GM21367 (cell line): ENCODE data around the gene IGFL4.

Source experiments
- ATAC-seq: cut with Tn5 transposase; IDR thresholded peaks from one replicate; pipeline ENCODE4 v1.9.1; 2021; ENCODE audit not compliant: unreplicated experiment

IGFL4 gene

DNA sequence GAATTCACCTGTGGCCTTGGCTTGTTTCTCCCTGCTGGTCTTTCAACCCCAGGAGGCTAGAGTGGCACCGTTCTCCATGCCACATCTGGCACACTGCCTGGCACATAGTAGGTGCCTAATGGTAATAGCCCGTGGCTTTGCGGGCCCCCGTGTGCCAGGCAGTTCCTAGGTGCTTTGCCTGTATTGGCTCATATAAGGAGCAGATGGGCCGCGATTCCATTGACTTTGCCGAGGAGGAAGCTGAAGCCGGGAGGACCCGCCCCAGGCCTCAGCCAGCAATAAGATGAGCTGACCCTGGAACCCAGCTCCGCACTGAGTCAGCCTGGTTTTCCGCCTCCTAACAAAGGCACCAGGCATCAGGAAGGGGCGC is 18.8 kb downstream of the IGFL4 start:
- ATAC-seq = no peak

DNA sequence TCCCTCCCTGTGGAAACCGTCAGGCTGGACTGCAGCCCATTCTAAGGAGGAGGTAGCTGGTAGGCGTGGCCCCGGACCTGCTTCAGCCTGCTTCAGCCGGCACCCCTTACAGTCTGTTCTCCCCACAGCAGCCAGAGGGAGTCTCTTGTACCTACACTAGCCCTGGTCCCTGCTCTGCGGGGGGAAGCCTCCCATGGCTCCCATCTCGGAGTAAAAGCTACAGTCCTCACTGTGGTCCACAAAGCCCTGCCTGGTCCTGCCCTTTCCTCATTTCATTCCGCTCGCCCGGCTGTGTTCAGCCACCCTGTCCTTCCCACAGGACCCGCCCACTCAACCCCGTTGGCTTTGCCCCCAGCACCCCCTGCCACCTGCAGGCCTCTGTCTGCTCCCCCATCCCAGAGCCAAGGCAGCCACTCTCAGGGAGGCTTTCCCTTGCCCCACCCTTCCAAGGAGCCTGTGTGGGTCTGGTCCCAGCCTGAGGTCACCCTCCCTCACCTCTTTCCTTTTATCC is 19.2 kb downstream of the IGFL4 start:
- ATAC-seq = no peak

DNA sequence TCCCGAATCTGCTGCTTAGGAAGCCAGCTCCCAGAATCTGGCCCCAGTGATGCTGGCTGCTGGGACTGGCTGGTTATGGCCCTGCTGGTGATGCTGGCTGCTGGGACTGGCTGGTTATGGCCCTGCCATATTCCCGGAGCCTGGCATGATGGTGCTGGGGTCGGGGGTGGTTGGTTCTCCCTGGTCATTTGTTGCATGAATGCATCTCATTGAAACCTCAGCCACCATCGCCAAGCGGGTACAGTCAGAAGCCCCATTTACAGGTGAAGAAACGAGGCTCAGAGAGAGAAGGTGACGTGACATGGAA is 20.0 kb downstream of the IGFL4 start:
- no peak for ATAC-seq

DNA sequence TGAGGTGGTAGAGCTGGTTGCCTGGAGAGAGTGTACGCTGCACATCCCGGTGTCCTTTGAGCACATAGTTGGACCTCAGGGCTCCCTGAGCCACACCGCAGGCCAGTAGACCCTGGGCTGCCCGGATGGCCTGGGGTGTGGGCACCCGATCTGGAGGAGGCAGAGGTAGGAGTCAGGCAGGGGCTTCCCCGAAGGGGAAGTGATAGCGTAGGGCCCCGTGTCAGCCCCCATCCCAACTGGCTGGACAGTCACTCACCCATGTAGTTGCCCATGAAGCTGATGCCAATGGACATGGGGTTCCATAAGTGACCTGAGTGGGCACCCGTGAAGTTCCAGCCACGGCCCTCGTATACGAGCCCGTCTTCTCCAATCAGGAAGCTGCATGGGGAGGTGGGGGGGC is 21.5 kb downstream of the IGFL4 start:
- no peak for ATAC-seq

DNA sequence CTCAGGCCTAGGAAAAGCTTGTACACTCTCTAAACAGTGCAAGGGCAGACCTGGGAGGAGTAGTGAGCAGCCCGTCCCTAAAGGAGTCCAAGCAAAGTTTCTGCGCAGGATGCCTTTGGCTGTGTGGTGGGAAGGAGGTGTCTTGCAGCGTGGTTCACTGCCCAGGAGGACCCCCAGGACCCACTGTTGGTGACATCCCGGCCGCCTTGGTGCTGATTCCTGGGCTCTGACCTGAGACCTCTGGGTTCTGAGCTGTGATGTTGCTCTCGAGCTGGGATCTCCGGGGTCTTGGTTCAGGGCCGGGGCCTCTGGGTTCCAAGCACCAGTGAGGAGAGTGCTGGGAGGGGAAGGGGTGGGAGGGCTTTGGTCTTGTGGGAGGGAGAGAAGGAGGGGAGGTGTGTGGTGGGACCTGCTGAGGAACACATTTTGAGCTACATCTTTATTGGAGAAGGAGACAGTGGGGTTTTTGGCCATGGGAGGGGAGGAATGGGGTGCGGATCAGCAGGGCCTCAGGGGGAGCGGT is 22.0 kb downstream of the IGFL4 start:
- no peak for ATAC-seq

DNA sequence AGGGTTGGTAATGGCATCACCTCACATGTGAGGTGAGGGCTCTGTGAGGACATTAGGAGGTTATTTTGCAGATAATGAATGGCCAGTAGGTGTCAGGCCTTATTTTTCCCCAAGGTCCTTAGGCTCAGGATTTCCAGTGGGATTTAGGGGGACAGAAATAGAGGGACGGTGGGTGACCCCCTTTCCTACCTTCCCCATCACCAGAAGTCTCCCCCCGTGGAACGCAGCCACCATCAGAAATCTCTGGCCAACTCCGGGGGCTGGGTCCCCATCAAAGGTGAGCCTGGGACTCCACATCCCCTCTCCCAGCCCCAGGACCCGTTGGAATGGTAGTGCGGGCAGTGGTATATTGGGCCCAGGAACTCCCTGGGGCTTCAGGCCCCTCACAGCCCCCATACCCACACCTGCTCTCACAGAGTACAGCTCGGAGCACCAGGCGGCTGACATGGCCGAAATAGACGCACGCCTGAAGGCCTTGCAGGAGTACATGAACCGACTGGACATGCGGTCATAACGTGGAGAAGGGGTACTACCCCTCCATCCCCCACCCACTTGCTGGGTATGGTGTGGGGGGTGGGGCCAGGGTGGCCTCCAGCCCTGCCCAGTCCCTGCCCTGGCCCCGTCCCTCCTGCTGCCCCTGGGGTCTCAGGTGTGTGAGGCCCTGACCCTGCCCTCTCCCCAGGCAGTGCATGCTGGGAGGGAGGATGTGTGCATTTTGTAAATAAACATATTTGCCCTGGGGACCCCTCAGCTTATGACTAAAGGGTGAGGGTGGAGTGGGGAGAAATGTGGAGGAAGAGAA is 22.7 kb downstream of the IGFL4 start:
- ATAC-seq = no peak

DNA sequence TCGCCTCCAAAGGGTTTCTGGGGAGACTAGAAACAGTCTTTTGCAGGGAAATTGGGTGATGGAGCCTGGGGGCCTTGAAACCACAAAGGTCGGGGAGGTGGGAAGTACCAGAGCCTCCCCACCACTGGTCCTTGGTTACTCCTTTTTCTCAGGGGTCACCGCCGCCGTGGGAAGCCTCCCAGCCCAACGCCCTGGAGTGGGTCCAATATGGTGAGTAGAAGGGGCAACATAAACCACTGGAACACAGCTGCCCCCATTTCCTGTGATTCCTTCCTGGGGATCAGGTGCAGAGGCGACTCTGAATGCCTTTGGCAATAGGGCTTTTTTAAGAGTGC is 23.7 kb downstream of the IGFL4 start:
- ATAC-seq = no peak

DNA sequence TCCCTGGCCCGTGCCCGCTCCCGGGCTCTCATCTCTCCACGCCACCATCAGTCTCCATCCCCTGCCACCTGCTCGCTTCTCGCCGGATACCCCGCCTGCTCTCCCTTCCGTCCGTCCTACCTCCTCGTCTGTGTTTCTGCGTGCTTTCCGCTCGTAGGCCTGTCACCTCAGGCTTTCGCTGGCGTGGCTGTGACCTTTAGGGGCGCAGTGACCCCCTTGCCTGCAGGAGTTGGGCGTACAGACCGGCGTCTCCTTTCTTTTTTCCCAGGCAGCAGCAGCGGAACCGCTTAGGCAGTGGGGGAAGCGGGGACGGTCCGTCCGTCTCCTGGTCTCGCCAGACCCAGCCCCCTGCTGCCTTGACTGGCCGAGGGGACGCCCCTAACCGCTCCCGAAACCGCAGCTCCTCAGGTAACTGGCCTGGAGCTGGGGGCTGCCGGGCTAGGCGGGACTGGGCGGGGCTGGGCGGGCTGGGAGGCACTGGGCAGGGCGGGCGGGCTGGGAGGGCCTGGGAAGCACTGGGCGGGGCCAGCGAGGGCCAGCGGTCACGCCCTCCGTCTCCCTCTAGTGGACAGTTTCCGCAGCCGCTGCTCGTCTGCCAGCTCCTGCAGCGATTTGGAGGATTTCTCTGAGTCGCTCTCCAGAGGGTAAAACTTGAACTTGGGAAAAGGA is 24.2 kb downstream of the IGFL4 start:
- ATAC-seq = peak; percentile 66

DNA sequence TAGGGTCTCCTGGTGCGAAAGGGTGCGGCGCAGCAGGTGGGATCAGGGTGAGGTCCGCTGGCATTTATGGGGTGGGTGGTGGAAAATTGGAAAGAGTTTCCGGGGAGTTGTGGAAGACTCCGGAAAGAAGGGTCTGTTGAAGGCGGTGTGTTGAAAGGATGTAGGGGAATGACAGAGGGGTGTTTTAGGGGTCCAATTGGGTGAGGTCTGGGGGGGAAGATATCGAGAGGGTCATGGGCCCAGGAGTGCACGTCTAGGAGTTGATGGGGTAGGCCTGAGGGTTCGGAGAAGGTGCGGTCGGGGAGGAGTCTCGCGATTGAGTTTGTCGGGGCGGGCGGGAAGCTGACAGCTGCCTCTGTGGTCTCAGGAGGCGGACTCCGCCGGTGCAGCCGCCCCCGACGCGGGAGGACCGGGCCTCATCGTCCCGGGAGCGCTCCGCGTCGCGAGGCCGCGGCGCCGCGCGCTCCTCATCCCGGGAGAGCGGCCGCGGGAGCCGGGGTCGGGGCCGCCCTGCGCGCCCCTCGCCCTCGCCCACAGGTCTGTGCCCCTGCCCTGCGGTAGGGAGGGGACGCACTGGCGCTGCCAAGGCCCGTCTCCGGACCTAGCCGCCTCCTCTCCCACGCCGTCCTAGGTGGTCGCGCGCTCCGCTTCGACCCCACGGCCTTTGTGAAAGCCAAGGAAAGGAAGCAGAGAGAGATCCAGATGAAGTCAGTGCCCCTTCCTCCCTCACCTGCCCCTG is 24.9 kb downstream of the IGFL4 start:
- ATAC-seq = no peak

DNA sequence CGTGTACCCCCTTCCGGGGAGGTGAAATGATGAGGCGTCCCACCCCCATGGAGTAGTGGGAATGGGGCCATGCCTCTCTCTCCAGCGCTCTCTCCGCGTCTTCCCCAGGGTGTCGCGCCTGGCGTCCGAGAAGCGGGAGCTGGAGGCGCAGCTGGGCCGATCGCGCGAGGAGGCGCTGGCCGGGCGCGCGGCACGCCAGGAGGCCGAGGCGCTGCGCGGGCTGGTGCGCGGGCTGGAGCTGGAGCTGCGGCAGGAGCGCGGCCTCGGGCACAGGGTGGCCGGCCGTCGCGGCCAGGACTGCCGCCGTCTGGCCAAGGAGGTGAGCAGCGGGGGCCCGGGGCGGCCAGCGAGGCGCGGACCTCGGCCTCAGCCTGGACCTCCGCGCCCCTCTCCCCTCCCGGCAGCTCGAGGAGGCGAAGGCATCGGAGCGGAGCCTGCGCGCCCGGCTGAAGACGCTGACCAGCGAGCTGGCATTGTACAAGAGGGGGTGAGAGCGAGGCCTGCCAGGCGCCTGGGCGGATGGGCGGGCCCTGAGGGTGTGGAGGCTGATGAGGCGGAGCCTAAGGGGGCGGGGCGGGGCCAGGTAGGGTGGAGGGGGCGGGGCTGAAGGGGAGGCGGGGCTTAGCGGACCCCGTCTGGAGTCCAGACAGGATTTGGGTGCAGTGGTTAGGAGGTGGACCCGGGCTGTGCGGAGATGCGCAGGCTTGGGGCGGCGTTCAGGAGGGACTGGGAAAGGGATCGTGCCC is 25.7 kb downstream of the IGFL4 start:
- no peak for ATAC-seq

DNA sequence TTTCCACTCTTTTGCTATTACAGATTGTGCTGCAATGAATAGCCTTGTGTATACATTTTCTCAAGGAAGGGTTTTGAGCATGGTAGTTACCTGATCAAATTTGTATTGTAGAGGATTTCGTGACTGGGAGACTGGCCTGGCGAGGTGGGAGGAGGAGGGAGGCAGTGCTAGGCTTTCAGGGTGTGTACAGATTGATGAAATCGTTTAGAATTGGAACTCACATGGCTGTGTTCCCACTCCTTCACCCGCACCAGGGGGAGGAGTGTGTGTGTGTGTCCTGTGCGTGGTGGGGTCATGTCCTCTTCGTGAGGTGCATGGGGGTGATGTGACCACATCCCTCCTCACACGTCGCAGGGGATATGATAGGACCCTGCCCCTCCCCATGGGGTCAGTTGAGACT is 26.3 kb downstream of the IGFL4 start:
- no peak for ATAC-seq

DNA sequence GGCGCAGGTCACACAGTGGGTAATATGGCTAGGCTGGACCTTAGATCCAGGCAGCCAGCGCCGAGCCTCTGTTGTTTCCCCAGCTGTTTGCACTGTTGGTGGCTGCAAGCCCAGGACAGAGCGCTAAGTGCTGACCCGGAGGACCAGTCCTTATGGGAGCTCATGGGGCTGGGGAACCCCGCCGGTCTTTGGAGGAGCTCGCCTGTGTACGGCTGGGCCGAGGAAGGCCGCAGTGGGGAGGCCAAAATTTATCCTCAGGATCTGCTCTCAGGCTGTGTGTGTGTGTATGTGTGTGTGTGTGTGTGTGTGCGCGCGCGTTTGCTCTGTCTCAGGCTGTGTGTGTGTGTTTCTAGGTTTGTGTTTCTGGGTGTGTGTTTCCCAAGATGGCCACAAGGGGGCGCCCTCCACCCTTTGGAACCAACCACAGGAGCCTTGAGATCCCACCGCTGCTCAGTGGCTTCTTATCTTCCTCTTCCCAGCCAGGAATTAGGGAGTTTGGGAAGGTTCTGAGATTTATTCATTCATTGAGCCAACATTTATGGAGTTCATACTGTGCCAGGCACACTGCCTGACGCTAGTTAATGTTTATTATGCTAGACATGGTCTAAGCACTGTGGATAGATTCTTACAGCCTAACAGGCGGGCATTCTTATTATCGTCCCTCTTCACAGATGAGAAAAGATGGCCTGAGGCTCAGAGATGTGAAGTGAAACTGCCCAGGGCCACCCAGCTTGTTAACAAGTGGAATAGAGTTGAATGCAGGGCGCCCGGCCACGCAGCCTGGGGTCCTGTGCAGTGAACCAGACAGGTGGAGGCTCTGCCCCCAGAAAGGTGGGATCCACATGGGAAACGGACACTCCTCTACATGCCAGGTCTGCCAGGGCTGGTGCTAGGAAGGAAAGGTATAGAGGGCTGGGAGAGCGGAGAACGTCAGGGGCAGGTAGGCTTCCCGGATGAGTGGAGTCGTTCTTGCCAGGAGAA is 31.0 kb downstream of the IGFL4 start:
- no peak for ATAC-seq

DNA sequence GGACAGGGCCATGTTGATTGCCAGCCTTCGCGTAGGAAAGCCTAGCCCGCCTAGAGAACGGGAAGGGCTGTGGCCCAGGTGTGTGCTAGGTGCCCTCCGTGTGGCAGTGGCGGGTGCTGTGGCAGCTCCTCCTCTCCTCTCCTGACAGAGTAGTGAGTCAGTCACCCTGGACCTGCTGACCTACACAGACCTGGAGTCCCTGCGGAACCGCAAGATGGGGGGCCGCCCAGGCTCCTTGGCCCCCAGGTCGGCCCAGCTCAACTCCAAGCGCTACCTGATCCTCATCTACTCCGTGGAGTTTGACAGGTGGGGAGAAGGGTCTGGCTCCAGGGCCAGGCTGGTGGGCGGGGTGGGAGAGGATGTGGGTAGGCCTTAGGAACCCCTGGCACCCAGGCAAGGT is 34.4 kb downstream of the IGFL4 start:
- ATAC-seq = no peak

DNA sequence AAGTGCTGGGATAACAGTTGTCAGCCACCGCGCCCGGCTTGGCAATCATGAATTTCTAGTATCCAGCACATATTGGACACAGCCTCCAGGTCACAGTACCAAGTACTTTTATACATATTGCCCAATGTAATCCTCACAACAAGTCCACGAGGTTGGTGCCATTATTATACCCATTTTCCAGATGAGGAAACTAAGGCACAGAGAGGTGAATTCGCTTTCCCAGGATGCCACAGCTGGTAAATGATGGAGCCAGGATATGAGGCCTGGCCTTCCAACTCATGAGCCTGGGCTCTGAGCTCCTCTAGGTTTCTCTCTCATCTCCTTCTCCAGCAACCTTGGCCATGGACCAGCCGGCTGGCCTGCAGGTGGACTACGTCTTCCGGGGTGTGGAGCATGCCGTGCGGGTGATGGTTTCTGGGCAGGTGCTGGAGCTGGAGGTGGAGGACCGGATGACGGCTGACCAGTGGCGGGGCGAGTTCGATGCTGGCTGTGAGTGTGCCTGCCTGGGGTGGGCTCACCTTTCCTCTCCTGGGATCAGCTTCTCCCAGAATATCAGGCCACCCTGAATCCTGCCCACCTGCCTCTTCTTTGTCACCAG is 38.0 kb downstream of the IGFL4 start:
- no peak for ATAC-seq

DNA sequence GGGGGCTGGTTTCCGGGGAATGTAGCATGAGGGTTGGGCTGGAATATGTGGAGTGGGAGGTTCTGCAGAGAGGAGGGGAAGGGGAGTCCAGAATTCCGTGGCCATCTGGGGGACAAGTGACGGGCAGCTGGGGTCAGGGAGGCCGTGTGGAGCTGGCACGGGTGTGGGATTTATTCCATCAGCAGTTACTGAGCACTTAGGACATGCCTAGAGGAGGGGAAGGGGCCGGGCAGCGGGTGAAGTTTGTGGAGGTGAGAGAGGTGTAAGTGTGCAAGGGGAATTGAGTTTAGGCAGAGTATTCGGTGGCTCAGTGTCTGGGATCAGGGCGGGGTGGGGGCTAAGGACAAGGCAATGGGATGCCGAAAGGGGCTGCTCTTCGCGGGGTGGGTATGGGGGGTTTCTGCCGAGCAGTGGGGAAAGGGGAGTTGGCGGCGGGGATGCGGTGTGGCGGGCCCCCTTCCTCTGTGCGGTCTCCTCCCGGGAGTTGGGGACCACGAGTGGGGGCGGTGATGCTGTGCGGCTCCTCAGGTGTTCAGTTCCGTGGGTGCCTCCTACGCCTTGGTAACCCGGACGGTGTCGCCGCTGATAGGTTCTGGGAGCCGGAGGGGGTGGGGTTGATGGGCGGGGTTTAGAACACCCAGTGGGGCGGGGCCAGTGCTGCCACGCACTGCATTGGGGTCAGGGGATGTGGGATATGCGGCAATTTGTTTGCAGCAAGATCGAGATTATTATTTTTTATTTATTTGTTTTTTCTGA is 40.1 kb downstream of the IGFL4 start:
- ATAC-seq = no peak

DNA sequence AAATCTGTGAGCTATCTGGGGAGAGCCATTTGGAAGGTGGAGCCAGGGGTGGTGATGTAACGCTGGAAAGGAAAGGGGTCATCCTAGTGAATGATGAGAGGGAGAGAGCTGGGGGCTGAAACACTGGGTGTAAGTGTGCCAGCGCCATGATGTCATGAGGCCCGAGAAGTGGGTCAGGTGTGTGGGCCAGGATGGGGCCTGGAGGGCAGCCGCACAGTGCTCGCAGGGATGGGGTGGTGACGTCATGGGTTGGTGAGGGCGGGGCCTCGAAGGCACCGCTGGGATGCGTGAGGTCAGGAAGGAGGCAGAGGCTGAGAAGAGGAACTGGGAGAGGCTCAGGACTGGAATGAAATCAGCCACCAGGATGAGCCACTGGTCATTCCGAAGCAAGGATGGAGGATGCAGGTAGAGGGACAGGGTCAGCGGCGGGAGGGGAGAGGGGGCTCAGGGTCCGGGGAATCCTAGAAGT is 41.1 kb downstream of the IGFL4 start:
- no peak for ATAC-seq

DNA sequence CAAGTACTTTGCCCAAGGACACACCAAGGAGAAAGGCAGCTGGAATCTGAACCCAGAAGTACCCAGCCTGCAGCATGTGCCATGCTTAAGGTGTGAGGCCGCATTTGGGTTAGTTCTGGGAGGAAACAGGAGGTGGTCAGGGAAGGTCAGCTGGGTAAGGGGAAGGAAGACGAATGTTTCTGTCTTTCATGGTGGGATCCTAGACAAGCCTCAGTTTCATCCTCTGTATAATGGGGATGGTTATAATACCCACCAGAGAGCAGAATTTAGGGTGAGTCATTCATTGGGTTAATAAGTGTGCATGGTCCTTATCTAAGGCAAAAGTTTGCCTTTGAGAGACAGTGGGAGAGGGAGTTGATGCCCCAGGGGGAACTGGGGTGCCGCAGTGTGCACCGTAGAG is 42.0 kb downstream of the IGFL4 start:
- no peak for ATAC-seq

DNA sequence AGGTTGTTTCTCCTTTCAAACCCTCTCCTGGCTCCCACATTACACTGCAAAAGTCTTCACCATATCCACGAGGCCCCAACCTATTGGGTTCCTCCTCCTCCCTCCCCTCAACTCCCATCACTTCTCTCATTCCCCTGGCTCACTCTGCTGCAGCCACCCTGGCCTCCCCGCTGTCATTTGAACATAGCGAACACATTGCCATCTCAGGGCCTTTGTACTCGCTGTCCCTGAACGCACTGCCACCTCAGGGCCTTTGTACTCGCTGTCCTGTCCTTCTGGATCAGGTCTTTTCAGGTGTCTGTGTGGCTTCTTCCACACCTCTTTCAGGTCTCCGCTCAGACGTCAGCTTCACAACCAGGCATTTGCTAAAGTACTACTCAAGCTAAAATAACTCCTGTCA is 43.9 kb downstream of the IGFL4 start:
- no peak for ATAC-seq
